22Rv1 (cell line): ENCODE measurements around the gene ZNF407.

Source experiments
- ZFX ChIP-seq: fragments of 450-650 bp; IDR thresholded peaks from 2 replicates; pipeline ENCODE4 v1.6.1; 2017; ENCODE audit warnings: antibody characterized with exemption, borderline replicate concordance
- TF ChIP-seq, protein P1 (sequence below): fragments of 450-650 bp; IDR thresholded peaks from 2 replicates; pipeline ENCODE4 v1.5.1; 2017; ENCODE audit warnings: mild to moderate bottlenecking

GRCh38 chr18:74800098-74800497, 202.4 kb downstream of the ZNF407 start:
- TF ChIP-seq, protein P1, sequence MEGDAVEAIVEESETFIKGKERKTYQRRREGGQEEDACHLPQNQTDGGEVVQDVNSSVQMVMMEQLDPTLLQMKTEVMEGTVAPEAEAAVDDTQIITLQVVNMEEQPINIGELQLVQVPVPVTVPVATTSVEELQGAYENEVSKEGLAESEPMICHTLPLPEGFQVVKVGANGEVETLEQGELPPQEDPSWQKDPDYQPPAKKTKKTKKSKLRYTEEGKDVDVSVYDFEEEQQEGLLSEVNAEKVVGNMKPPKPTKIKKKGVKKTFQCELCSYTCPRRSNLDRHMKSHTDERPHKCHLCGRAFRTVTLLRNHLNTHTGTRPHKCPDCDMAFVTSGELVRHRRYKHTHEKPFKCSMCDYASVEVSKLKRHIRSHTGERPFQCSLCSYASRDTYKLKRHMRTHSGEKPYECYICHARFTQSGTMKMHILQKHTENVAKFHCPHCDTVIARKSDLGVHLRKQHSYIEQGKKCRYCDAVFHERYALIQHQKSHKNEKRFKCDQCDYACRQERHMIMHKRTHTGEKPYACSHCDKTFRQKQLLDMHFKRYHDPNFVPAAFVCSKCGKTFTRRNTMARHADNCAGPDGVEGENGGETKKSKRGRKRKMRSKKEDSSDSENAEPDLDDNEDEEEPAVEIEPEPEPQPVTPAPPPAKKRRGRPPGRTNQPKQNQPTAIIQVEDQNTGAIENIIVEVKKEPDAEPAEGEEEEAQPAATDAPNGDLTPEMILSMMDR = no peak
- TF ChIP-seq ZFX = no peak
